Nucleus accumbens (tissue), 56 donors: Measurements from ENCODE around the gene PIK3AP1.
"Not testable (repeated sequence)": the region's sequence is repeated elsewhere in the genome, so short reads cannot be mapped to it uniquely, and the experiment has no call there.

Experiments
- DNase-seq, 56 donors: peaks; one replicate each; lab custom pipeline; 2025; lab: John Stamatoyannopoulos, UW

The PIK3AP1 gene

GRCh38 chr10:96737307-96737902 is 17.1 kb upstream of the PIK3AP1 start:
- not testable (repeated sequence) for DNase-seq

- no peak for DNase-seq
Observed at GRCh38 chr10:96724621-96725020, 4.3 kb upstream of the PIK3AP1 start.

GRCh38 chr10:96721207-96721572 is 876 bp upstream of the PIK3AP1 start:
- DNase-seq = no peak

GRCh38 chr10:96719850-96720421 is 378 bp downstream of the PIK3AP1 start:
- peak in 8 of 56 donors; percentile 7 to 52 (median 14) for DNase-seq

- DNase-seq = no peak
Observed at GRCh38 chr10:96719200-96719599, 1.1 kb downstream of the PIK3AP1 start.

- no peak for DNase-seq
Observed at GRCh38 chr10:96718304-96718990, 1.9 kb downstream of the PIK3AP1 start.

- DNase-seq = no peak
Observed at GRCh38 chr10:96716390-96716789, 3.9 kb downstream of the PIK3AP1 start.

GRCh38 chr10:96714746-96715255 is 5.5 kb downstream of the PIK3AP1 start:
- no peak for DNase-seq

- no peak for DNase-seq
Observed at GRCh38 chr10:96714031-96714590, 6.2 kb downstream of the PIK3AP1 start.

GRCh38 chr10:96712662-96713271 is 7.5 kb downstream of the PIK3AP1 start:
- DNase-seq = no peak

- no peak for DNase-seq
Observed at GRCh38 chr10:96711048-96711728, 9.1 kb downstream of the PIK3AP1 start.

- DNase-seq = no peak
Observed at GRCh38 chr10:96709525-96709924, 10.8 kb downstream of the PIK3AP1 start.

- no peak for DNase-seq
Observed at GRCh38 chr10:96708996-96709395, 11.3 kb downstream of the PIK3AP1 start.

GRCh38 chr10:96708456-96708855 is 11.9 kb downstream of the PIK3AP1 start:
- DNase-seq = no peak

GRCh38 chr10:96706331-96706853 is 13.9 kb downstream of the PIK3AP1 start:
- no peak for DNase-seq

GRCh38 chr10:96705134-96705533 is 15.2 kb downstream of the PIK3AP1 start:
- no peak for DNase-seq

- no peak for DNase-seq
Observed at GRCh38 chr10:96704563-96704962, 15.8 kb downstream of the PIK3AP1 start.

- no peak for DNase-seq
Observed at GRCh38 chr10:96703358-96703757, 17.0 kb downstream of the PIK3AP1 start.

GRCh38 chr10:96701265-96701664 is 19.0 kb downstream of the PIK3AP1 start:
- no peak for DNase-seq

GRCh38 chr10:96700374-96701099 is 19.8 kb downstream of the PIK3AP1 start:
- DNase-seq = peak in 1 of 56 donors; percentile 8
